Activated T-cell treated with anti-CD3 and anti-CD28 coated beads, Interleukin-2, amount 50 U/mL, for 72 hours (primary cell): Measurements from ENCODE around the gene CARMIL1. TPM values are rescaled to one million over a fixed set of nuclear protein-coding genes. Genes with fewer than 3 reads are reported as not detected.

Experiments
- ATAC-seq, 2 donors: fragments of 150-1000 bp; cut with Tn5 transposase; replicated peaks in 1 of 2; 2 replicates each; pipeline ENCODE4 v1.10.0; 2021; ENCODE audit warnings: moderate library complexity in 2 of 2, mild to moderate bottlenecking in 1 of 2
- DNase-seq, 2 donors: peaks; one replicate each; pipeline ENCODE4 v3.0.0; 2021 to 2022; ENCODE audit warnings: mixed read lengths in 1 of 2
- H3K27ac Mint-ChIP-seq: one replicate; pipeline ENCODE4 v1.8.0; 2022; ENCODE audit warnings: mild to moderate bottlenecking, moderate library complexity, mixed read lengths
- H3K27me3 Mint-ChIP-seq: one replicate; pipeline ENCODE4 v1.8.0; 2022; ENCODE audit warnings: low read depth, mixed read lengths
- H3K36me3 Mint-ChIP-seq, 2 donors: one replicate each; pipeline ENCODE4 v1.8.0; 2022; ENCODE audit warnings: mixed read lengths in 2 of 2, mild to moderate bottlenecking in 1 of 2; ENCODE audit not compliant: insufficient read depth in 2 of 2
- H3K4me1 Mint-ChIP-seq: one replicate; pipeline ENCODE4 v1.8.0; 2022; ENCODE audit warnings: low read depth, mixed read lengths
- H3K4me3 Mint-ChIP-seq, 2 donors: one replicate each; pipeline ENCODE4 v1.8.0; 2022; ENCODE audit warnings: mild to moderate bottlenecking in 2 of 2, mixed read lengths in 2 of 2, moderate library complexity in 2 of 2
- H3K9me3 Mint-ChIP-seq, 2 donors: one replicate each; pipeline ENCODE4 v1.8.0; 2022; ENCODE audit warnings: mixed read lengths in 2 of 2
- total RNA-seq, 2 donors: library from RNA; stranded (reverse); gene quantifications; one replicate each; pipeline ENCODE4 v1.2.3, GENCODE V29; 2022

CARMIL1 gene
- total RNA-seq, 2 donors from 2014 or later = 5.0 to 5.6 TPM

DNA sequence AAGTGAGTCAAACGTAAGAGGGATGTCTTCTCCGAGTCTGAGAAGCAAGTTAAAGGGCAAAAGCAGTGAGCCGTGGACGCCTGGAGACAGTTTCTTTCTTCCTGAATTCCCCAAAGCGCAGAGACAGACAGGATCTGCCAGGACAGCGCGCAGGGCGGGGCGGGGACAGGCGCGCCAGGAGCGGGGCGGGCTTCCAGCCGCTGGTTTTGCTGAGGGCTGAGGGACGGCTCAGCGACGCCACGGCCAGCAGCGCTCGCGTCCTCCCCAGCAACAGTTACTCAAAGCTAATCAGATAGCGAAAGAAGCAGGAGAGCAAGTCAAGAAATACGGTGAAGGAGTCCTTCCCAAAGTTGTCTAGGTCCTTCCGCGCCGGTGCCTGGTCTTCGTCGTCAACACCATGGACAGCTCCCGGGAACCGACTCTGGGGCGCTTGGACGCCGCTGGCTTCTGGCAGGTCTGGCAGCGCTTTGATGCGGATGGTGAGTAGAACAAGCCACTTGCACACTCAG, 372.9 kb downstream of the CARMIL1 start, which contains the start of gene SCGN:
Gene SCGN, plus strand, starts transcription at position 209 of the 509 bp plus-strand sequence. Its CDS starts 189 bp downstream, at position 398.
- Mint-ChIP-seq H3K9me3 (peaks cover 0 to 1% of the 10 kb centered on the region in 2 donors), H3K27ac (no peak within 1 kb of the TSS), H3K4me1 (no peaks in the 10 kb centered on the region), H3K36me3 (no peaks in the 10 kb centered on the region), H3K27me3 (peaks cover 46% of the 10 kb centered on the region), H3K4me3 (peak within 1 kb of the TSS in 1 of 2 donors; percentile 9)
- ATAC-seq = peak in 1 of 2 donors; percentile 31
- DNase-seq = peak; percentile 45 to 51

DNA sequence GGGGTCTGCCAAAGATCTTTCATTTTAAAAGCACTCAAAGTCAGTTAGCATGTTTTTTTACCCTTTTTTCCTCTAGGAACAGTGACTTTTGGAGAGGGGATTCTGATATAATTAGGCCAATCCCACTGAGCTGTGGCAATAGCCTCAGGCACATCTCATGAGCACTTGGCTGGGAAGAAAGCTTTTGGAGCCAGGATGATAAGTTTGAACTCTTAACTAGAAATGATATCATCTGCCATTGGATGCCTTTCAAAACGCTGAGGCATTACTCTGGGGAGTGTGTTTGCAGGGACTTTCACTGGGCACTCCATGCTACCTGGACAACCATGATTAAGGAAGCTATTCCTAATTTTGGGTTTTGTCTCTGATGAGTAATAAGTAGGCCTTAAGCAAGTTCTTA, 376.5 kb downstream of the CARMIL1 start:
- Mint-ChIP-seq H3K27me3 (peaks cover 42% of the 10 kb centered on the region), H3K36me3 (no peaks in the 10 kb centered on the region), H3K9me3 (peaks cover 0 to 1% of the 10 kb centered on the region in 2 donors), H3K4me1 (peaks cover 6% of the 10 kb centered on the region), H3K4me3 (no peak overlapping the region), H3K27ac (no peak overlapping the region)
- ATAC-seq = no peak
- no peak for DNase-seq

DNA sequence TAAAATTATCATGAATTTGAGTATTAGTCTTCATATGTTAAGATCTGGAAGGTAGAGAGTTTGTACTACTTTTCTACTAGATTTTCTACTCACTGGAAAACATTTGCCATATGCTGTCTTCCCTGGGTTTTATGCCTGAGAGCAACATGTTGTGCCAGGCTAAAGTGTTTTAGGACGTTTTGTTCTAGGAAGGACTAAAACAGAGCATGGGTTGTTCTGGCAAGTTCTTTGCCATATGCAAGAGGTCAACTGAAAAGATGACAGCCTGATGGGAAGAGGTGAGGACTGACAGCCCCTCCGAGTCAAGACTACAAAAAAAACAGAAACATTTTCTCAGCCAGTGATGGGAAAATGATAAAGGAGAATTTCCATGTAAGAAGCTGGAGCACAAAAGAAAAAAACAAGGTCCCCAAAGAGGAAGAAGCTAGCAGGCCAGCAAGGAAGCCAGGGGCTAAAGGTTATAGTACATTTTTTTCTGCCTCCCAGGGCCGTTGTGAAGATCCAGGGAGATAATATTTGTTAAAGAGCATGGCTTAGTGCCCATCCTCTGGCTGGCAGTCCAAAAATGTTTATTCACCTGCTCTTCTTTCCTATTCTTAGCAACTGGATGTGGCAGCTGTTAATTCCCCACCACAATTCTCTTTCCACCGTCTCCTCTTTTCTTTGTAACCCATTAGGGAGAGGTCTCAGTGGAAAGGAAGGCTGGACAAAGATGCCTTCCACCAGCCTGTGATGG, 380.6 kb downstream of the CARMIL1 start:
- no peak overlapping the region for H3K4me3 Mint-ChIP-seq
- H3K27me3 Mint-ChIP-seq = peaks cover 26% of the 10 kb centered on the region
- H3K27ac Mint-ChIP-seq = no peak overlapping the region
- ATAC-seq = no peak
- peaks cover 16% of the 10 kb centered on the region for H3K4me1 Mint-ChIP-seq
- no peak for DNase-seq
- H3K36me3 Mint-ChIP-seq = no peaks in the 10 kb centered on the region
- no peaks in the 10 kb centered on the region for H3K9me3 Mint-ChIP-seq

DNA sequence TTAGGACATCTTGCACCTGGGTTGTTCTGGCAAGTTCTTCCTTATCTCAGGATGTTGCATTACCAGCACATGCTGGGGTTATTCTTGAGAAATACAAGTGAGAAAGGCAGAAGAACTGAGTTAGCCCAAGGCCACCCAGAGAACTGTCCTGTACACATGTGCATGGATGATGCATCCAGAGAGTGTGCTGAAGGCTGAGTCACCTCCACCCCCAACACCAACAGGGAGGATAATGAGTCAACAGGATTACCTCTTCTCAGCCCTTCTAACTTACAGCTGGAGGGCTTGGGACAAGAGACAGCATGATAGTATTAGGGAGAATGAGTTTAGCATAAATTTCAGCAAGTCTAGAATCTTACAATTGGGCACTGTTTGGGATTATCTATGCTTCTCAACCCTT, 381.3 kb downstream of the CARMIL1 start:
- H3K4me3 Mint-ChIP-seq = no peak overlapping the region
- no peaks in the 10 kb centered on the region for H3K9me3 Mint-ChIP-seq
- H3K36me3 Mint-ChIP-seq = no peaks in the 10 kb centered on the region
- peaks cover 26% of the 10 kb centered on the region for H3K27me3 Mint-ChIP-seq
- H3K4me1 Mint-ChIP-seq = peaks cover 16% of the 10 kb centered on the region
- ATAC-seq (peak; percentile 100), DNase-seq (peak; percentile 48 to 67)
- no peak overlapping the region for H3K27ac Mint-ChIP-seq

DNA sequence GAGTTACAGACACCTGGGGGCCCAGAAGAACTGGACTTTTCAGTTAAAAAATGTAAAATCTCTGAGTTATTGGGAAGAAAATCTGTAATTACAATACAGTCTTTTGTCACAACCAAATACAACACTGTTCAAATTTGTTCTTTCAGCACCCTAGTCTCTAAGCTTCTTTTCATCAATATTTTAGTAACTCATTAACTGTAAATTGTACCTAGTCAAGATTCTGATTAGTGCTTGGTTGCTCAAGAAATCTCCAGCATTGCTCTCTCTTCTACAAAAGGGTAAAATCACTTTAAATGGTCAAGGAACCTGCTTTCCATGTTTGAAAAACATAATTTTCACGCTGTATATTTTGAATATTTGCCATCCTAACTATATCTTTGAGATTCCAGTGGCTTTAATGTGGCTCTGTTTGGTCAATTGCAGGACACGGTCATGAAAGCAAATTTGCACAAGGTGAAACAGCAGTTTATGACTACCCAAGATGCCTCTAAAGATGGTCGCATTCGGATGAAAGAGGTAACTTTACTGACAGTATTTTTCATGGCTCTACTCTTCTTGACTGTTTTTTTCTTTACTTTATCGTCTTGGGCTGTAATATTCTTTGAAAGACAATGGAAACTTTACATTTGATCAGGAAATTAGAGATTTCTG, 382.1 kb downstream of the CARMIL1 start:
- H3K27ac Mint-ChIP-seq = no peak overlapping the region
- no peaks in the 10 kb centered on the region for H3K36me3 Mint-ChIP-seq
- DNase-seq = no peak
- no peaks in the 10 kb centered on the region for H3K9me3 Mint-ChIP-seq
- no peak for ATAC-seq
- H3K4me3 Mint-ChIP-seq = no peak overlapping the region
- peaks cover 16% of the 10 kb centered on the region for H3K4me1 Mint-ChIP-seq
- H3K27me3 Mint-ChIP-seq = peaks cover 26% of the 10 kb centered on the region

DNA sequence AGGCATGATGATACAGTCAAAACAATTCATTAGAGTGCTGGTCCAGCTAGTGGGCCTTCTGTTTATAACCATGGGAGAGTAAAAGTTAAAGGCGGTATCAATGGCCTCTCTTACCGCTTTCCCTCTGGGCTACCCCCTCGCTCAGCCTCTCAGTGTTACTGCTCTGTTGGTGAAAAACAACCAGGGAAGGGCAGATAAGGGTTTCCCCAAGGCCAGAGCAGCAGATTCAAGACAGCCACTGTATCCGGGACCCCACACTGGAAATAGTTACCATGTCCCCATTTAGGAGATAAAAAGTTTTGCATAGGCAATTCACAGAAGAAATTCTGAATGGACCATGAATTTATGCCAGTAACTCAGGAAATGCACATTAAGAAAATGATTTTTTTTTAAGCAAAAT, 386.3 kb downstream of the CARMIL1 start:
- H3K27ac Mint-ChIP-seq = no peak overlapping the region
- peaks cover 13% of the 10 kb centered on the region for H3K4me1 Mint-ChIP-seq
- peaks cover 24% of the 10 kb centered on the region for H3K27me3 Mint-ChIP-seq
- no peaks in the 10 kb centered on the region for H3K9me3 Mint-ChIP-seq
- H3K4me3 Mint-ChIP-seq = no peak overlapping the region
- H3K36me3 Mint-ChIP-seq = no peaks in the 10 kb centered on the region
- ATAC-seq (no peak), DNase-seq (no peak)

DNA sequence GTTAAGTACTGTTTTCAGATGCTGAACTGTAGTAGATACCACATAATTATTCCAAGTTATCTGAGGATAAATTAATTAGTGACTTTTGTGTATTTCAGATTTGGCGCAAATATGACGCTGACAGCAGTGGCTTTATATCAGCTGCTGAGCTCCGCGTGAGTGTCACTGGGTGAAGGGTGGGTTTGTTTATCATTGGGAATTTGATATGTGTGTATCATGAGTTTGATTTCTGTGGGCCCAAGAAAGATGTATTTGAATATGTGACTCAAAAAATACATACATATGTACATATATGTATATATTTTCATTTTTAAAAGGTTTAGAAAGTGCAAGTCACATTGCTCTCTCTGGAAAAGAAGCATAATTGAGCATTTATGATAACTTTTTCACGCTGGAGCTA, 390.2 kb downstream of the CARMIL1 start:
- Mint-ChIP-seq H3K27me3 (peaks cover 35% of the 10 kb centered on the region), H3K36me3 (no peaks in the 10 kb centered on the region), H3K4me1 (peaks cover 7% of the 10 kb centered on the region), H3K4me3 (no peak overlapping the region), H3K9me3 (no peaks in the 10 kb centered on the region), H3K27ac (no peak overlapping the region)
- DNase-seq = no peak
- no peak for ATAC-seq
